ENCODE results near the gene CTH. TPM values are rescaled to one million over a fixed set of nuclear protein-coding genes. Genes with fewer than 3 reads are reported as not detected.

CTH gene
- total RNA-seq, 1 experiment from 2014 or later = 4.7 TPM

DNA sequence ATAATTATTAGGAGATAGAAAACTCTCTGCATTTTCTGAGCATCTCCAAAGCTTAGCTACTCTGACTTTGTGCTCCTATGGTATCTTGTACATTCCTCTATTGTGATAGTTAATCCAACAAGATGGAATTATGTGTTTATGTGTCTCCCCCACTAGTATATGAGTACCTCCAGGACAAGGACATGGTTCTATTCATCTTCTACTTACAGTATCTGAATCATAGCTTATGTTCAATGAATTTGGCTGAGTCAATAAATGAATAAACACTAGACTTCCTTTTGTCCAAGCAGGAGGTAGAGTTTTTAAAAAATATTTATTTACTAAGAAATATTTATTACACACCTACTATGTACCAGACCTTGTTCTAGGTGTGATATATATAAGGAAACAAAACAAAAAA lies 18.4 kb upstream of the CTH start:
- ATAC-seq = no peak
- peaks cover 3% of the 10 kb centered on the region; the same call in 1 of the 2 replicates for H3K27me3 ChIP-seq (ENCODE audit: control insufficient read depth, insufficient read depth, low read length)
- DNase-seq (ENCODE audit: low read depth, low spot score) = no peak
- POLR2A ChIA-PET = no interaction called here
- H3K4me1 ChIP-seq (ENCODE audit: control insufficient read depth, insufficient read depth, low read length) = no peaks in the 10 kb centered on the region
- intact Hi-C loops (cut with micrococcal nuclease; ENCODE audit: unreplicated experiment) (no loop called here), in situ Hi-C loops (cut with HindIII; ENCODE audit: low pct_unique_long_range_greater_than_20kb, low sequenced_read_pairs) (no loop called here)
- no peaks in the 10 kb centered on the region for H3K9me3 ChIP-seq (ENCODE audit: control insufficient read depth, insufficient read depth, low read depth, low read length)
- no peak overlapping the region for H3K4me3 ChIP-seq (ENCODE audit: low read depth in 2 of 2, low read length in 2 of 2)
- TF ChIP-seq POLR2AphosphoS5 (IDR thresholded peaks at IDR 0.05; ENCODE audit: low read depth, low read length) (no peak), TCF7L2 (IDR thresholded peaks at IDR 0.05; ENCODE audit: low read depth, low read length) (no peak), SIN3A (IDR thresholded peaks at IDR 0.05; ENCODE audit: borderline replicate concordance, insufficient read depth, low read depth, low read length) (no peak)
- TF ChIP-seq, protein P1, sequence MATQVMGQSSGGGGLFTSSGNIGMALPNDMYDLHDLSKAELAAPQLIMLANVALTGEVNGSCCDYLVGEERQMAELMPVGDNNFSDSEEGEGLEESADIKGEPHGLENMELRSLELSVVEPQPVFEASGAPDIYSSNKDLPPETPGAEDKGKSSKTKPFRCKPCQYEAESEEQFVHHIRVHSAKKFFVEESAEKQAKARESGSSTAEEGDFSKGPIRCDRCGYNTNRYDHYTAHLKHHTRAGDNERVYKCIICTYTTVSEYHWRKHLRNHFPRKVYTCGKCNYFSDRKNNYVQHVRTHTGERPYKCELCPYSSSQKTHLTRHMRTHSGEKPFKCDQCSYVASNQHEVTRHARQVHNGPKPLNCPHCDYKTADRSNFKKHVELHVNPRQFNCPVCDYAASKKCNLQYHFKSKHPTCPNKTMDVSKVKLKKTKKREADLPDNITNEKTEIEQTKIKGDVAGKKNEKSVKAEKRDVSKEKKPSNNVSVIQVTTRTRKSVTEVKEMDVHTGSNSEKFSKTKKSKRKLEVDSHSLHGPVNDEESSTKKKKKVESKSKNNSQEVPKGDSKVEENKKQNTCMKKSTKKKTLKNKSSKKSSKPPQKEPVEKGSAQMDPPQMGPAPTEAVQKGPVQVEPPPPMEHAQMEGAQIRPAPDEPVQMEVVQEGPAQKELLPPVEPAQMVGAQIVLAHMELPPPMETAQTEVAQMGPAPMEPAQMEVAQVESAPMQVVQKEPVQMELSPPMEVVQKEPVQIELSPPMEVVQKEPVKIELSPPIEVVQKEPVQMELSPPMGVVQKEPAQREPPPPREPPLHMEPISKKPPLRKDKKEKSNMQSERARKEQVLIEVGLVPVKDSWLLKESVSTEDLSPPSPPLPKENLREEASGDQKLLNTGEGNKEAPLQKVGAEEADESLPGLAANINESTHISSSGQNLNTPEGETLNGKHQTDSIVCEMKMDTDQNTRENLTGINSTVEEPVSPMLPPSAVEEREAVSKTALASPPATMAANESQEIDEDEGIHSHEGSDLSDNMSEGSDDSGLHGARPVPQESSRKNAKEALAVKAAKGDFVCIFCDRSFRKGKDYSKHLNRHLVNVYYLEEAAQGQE (IDR thresholded peaks at IDR 0.05; ENCODE audit: insufficient read depth in 1 of 2, low read depth in 2 of 2, low read length in 1 of 2) = no peak
- TF ChIP-seq, protein P2, sequence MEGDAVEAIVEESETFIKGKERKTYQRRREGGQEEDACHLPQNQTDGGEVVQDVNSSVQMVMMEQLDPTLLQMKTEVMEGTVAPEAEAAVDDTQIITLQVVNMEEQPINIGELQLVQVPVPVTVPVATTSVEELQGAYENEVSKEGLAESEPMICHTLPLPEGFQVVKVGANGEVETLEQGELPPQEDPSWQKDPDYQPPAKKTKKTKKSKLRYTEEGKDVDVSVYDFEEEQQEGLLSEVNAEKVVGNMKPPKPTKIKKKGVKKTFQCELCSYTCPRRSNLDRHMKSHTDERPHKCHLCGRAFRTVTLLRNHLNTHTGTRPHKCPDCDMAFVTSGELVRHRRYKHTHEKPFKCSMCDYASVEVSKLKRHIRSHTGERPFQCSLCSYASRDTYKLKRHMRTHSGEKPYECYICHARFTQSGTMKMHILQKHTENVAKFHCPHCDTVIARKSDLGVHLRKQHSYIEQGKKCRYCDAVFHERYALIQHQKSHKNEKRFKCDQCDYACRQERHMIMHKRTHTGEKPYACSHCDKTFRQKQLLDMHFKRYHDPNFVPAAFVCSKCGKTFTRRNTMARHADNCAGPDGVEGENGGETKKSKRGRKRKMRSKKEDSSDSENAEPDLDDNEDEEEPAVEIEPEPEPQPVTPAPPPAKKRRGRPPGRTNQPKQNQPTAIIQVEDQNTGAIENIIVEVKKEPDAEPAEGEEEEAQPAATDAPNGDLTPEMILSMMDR (IDR thresholded peaks at IDR 0.05) = no peak
- BruUV-seq (replicated peaks) = no TSS peak
- H3K36me3 ChIP-seq (ENCODE audit: control insufficient read depth, insufficient read depth, low read length) = no peaks in the 10 kb centered on the region
- no peak overlapping the region for H3K27ac ChIP-seq (ENCODE audit: low read length)
- CTCF ChIA-PET = no interaction called here

DNA sequence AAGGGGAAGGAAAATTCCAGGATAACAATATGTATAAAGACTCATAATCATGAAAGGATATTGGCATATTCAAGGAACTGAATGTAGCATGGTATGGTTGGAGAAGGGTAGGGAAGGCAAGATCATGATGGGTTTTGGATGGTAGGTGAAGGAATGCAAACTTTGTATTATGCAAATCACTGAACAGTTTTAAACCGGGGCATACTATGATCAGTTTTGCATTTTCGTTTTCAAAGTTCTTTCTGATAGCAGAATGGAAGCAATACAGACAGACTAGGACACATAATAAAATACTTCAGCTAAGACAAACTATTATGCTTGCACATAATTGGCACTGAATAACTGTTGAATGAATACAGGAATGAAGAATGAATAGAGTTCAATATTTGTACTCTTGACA lies 14.5 kb upstream of the CTH start:
- TF ChIP-seq SIN3A (IDR thresholded peaks at IDR 0.05; ENCODE audit: borderline replicate concordance, insufficient read depth, low read depth, low read length) = no peak
- TF ChIP-seq, protein P1 (IDR thresholded peaks at IDR 0.05; ENCODE audit: insufficient read depth in 1 of 2, low read depth in 2 of 2, low read length in 1 of 2) = no peak
- TF ChIP-seq, protein P2 (IDR thresholded peaks at IDR 0.05) = no peak
- TF ChIP-seq TCF7L2 (IDR thresholded peaks at IDR 0.05; ENCODE audit: low read depth, low read length) = no peak
- TF ChIP-seq POLR2AphosphoS5 (IDR thresholded peaks at IDR 0.05; ENCODE audit: low read depth, low read length) = no peak
- in situ Hi-C loops (cut with HindIII; ENCODE audit: low pct_unique_long_range_greater_than_20kb, low sequenced_read_pairs) (no loop called here), intact Hi-C loops (cut with micrococcal nuclease; ENCODE audit: unreplicated experiment) (no loop called here)
- H3K4me1 ChIP-seq (ENCODE audit: control insufficient read depth, insufficient read depth, low read length) = no peaks in the 10 kb centered on the region
- H3K27ac ChIP-seq (ENCODE audit: low read length) = no peak overlapping the region
- no peaks in the 10 kb centered on the region for H3K36me3 ChIP-seq (ENCODE audit: control insufficient read depth, insufficient read depth, low read length)
- ChIA-PET CTCF (no interaction called here), POLR2A (no interaction called here)
- ATAC-seq = no peak
- DNase-seq (ENCODE audit: low read depth, low spot score) = no peak
- peaks cover 6% of the 10 kb centered on the region; the same call in 1 of the 2 replicates for H3K27me3 ChIP-seq (ENCODE audit: control insufficient read depth, insufficient read depth, low read length)
- H3K9me3 ChIP-seq (ENCODE audit: control insufficient read depth, insufficient read depth, low read depth, low read length) = no peaks in the 10 kb centered on the region
- H3K4me3 ChIP-seq (ENCODE audit: low read depth in 2 of 2, low read length in 2 of 2) = no peak overlapping the region
- no TSS peak for BruUV-seq (replicated peaks)

Measured in Panc1 (cell line).